GM12878 (cell line): Measurements from ENCODE around the gene NKG7. TPM values are rescaled to one million over a fixed set of nuclear protein-coding genes. Genes with fewer than 3 reads are reported as not detected.

Experiments used
- BCL11A ChIP-seq: IDR thresholded peaks from 2 replicates; pipeline ENCODE4 v1.6.1; 2011; ENCODE audit warnings: low read depth, low read length
- RUNX3 ChIP-seq: IDR thresholded peaks from 2 replicates; pipeline ENCODE4 v1.6.1; 2012; ENCODE audit warnings: low read length, inconsistent platforms
- polyA plus RNA-seq, 11 experiments: library from polyadenylated mRNA; depleted of rRNA in 4 of 11; unstranded in 6 of 11; stranded (reverse) in 5 of 11; fragments of >200 nt; fragmentation: Nextera tagmentation in 4 of 11; fragmentation: Illumina TruSeq in 1 of 11; extraction: Ambion mirVana in 4 of 11; extraction: Trizol in 1 of 11; gene quantifications; 1 replicate in 1 of 11; 2 replicates in 10 of 11; pipeline versions ENCODE4 v1.2.1 to v1.2.3, GENCODE V29; 2011 to 2016; ENCODE audit warnings: inconsistent platforms in 2 of 11, missing spikeins in 2 of 11, low read depth in 1 of 11
- total RNA-seq, 4 experiments: library from RNA; depleted of rRNA in 3 of 4; stranded (reverse); fragments of >200 nt in 3 of 4; fragmentation: Illumina TruSeq in 1 of 4; extraction: Trizol in 1 of 4; gene quantifications; 2 replicates each; pipeline versions ENCODE4 v1.2.1 to v1.2.3, GENCODE V29; 2013 to 2021
- TF ChIP-seq, protein P1 (sequence below): IDR thresholded peaks from 2 replicates; pipeline ENCODE4 v1.6.1; 2011; ENCODE audit warnings: mild to moderate bottlenecking, low read depth, low read length, moderate library complexity; ENCODE audit not compliant: insufficient replicate concordance
- TF ChIP-seq, protein P2 (sequence below): fragments of 450-650 bp; conservative IDR thresholded peaks from 2 replicates; pipeline ENCODE4 v1.6.1; 2017; ENCODE audit warnings: mild to moderate bottlenecking, moderate library complexity
- TF ChIP-seq, protein P3 (sequence below), 3 experiments: IDR thresholded peaks in 2 of 3; conservative IDR thresholded peaks in 1 of 3; 2 replicates each; pipeline ENCODE4 v1.5.1; 2011; ENCODE audit warnings: low read depth in 3 of 3, low read length in 3 of 3, mild to moderate bottlenecking in 3 of 3, control low read depth in 2 of 3, moderate library complexity in 2 of 3, inconsistent platforms in 1 of 3, mixed read lengths in 1 of 3; ENCODE audit not compliant: control insufficient read depth in 2 of 3, insufficient read depth in 1 of 3; ENCODE audit errors: extremely low read depth in 1 of 3
- TF ChIP-seq, protein P4 (sequence below): IDR thresholded peaks from 2 replicates; pipeline ENCODE4 v1.6.1; 2011; ENCODE audit warnings: low read depth, low read length, improper control_type of control experiment, borderline replicate concordance

The NKG7 gene
- total and polyA plus RNA-seq, 10 of the 15 experiments (the other 5 are each of a cell fraction or from before 2014, with no cell fraction given), result 10.0 to 48.7 (median 22.3) TPM

DNA sequence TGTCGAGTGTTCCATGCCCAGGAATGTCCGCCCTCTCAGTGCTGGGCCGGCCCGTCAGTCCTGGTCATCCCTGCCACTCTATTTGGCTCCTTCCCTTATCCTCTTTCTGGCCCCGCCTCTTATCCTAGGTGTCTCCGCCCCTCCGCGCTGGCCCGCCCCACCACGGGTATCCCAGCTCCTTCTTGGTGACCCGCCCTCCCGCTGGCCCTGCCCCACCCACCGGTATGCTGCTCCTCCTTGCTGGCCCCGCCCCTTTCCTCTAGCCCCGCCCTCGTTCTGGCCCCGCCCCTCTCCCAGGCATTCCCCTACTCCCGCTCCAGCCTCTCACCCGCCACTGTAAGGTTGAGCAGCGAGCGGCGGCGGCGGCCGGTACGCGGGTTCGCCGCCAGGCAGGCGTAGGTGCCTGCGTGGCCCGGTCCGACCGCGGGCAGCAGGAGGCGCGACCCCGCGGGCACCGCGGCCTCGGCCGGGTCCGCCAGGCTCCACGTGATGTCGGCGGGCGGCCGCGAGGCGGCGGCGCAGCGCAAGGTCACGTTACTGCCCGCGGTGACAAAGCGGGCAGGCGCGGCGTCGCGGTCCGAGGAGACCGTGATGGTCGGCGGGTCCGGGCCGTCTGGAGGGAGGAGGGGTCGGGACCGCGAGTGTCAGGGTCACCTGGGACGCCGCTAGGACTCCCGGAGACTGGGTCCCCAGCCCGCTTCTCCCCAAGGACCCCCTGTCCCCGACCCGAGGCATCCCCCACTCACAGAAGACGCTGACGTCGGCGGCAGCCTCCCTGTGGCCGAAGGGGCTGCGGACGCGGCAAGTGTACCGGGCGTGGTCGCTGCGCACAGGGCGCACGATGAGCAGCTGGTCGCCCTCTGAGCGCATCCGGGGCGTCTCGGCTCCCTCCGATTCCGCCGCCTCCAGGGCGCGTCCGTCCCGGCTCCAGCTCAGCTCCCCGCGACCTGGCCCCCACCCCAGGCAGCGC lies 32.5 kb downstream of the NKG7 start (continued):
- TF ChIP-seq, protein P1, sequence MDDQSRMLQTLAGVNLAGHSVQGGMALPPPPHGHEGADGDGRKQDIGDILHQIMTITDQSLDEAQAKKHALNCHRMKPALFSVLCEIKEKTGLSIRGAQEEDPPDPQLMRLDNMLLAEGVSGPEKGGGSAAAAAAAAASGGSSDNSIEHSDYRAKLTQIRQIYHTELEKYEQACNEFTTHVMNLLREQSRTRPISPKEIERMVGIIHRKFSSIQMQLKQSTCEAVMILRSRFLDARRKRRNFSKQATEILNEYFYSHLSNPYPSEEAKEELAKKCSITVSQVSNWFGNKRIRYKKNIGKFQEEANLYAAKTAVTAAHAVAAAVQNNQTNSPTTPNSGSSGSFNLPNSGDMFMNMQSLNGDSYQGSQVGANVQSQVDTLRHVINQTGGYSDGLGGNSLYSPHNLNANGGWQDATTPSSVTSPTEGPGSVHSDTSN, result peak; percentile 55
- TF ChIP-seq BCL11A (no peak), RUNX3 (no peak)
- TF ChIP-seq, protein P2, sequence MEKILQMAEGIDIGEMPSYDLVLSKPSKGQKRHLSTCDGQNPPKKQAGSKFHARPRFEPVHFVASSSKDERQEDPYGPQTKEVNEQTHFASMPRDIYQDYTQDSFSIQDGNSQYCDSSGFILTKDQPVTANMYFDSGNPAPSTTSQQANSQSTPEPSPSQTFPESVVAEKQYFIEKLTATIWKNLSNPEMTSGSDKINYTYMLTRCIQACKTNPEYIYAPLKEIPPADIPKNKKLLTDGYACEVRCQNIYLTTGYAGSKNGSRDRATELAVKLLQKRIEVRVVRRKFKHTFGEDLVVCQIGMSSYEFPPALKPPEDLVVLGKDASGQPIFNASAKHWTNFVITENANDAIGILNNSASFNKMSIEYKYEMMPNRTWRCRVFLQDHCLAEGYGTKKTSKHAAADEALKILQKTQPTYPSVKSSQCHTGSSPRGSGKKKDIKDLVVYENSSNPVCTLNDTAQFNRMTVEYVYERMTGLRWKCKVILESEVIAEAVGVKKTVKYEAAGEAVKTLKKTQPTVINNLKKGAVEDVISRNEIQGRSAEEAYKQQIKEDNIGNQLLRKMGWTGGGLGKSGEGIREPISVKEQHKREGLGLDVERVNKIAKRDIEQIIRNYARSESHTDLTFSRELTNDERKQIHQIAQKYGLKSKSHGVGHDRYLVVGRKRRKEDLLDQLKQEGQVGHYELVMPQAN, result peak; percentile 69; the same call in 1 of the 2 replicates
- TF ChIP-seq, protein P3, sequence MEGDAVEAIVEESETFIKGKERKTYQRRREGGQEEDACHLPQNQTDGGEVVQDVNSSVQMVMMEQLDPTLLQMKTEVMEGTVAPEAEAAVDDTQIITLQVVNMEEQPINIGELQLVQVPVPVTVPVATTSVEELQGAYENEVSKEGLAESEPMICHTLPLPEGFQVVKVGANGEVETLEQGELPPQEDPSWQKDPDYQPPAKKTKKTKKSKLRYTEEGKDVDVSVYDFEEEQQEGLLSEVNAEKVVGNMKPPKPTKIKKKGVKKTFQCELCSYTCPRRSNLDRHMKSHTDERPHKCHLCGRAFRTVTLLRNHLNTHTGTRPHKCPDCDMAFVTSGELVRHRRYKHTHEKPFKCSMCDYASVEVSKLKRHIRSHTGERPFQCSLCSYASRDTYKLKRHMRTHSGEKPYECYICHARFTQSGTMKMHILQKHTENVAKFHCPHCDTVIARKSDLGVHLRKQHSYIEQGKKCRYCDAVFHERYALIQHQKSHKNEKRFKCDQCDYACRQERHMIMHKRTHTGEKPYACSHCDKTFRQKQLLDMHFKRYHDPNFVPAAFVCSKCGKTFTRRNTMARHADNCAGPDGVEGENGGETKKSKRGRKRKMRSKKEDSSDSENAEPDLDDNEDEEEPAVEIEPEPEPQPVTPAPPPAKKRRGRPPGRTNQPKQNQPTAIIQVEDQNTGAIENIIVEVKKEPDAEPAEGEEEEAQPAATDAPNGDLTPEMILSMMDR (IDR thresholded peaks at IDR 0.05 in 2 of 3, conservative IDR thresholded peaks at IDR 0.05 in 1 of 3; ENCODE audit: control insufficient read depth in 2 of 3, extremely low read depth in 1 of 3, insufficient read depth in 1 of 3, low read depth in 3 of 3, low read length in 3 of 3), result peak; percentile 4 to 46 (median 14); a peak in 3 of 6 replicates
- TF ChIP-seq, protein P4, sequence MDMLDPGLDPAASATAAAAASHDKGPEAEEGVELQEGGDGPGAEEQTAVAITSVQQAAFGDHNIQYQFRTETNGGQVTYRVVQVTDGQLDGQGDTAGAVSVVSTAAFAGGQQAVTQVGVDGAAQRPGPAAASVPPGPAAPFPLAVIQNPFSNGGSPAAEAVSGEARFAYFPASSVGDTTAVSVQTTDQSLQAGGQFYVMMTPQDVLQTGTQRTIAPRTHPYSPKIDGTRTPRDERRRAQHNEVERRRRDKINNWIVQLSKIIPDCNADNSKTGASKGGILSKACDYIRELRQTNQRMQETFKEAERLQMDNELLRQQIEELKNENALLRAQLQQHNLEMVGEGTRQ, result peak; percentile 67
- TF ChIP-seq, all 136 proteins: peak for 31
